Measurements from ENCODE around the gene SEPTIN8.
"Not testable (repeated sequence)": the region's sequence is repeated elsewhere in the genome, so short reads cannot be mapped to it uniquely, and the experiment has no call there.

SEPTIN8 gene

GRCh38 chr5:132802685-132803066 is 25.6 kb upstream of the SEPTIN8 start:
- not testable (repeated sequence) for H3K27me3 ChIP-seq (ENCODE audit: insufficient read depth, low read length); H3K23ac ChIP-seq (ENCODE audit: low read length); H4K8ac ChIP-seq (ENCODE audit: low read depth, low read length); H3K4me2 ChIP-seq (ENCODE audit: low read length); H2AK5ac ChIP-seq (ENCODE audit: low read length); H3K4me3 ChIP-seq (ENCODE audit: low read depth, low read length); H3K27ac ChIP-seq (ENCODE audit: low read depth, low read length); H3K18ac ChIP-seq (ENCODE audit: low read length); H4K12ac ChIP-seq (ENCODE audit: low read depth, low read length); H2BK5ac ChIP-seq (ENCODE audit: low read depth, low read length, poor library complexity); H3K36me3 ChIP-seq (ENCODE audit: control insufficient read depth in 1 of 2, insufficient read depth in 2 of 2, low read length in 2 of 2); H3K9me3 ChIP-seq (ENCODE audit: insufficient read depth, low read depth, low read length); H2AFZ ChIP-seq (ENCODE audit: insufficient read depth, low read length, poor library complexity); H3K9ac ChIP-seq (ENCODE audit: low read length); H2BK120ac ChIP-seq (ENCODE audit: insufficient read depth, low read length, poor library complexity); DNase-seq; H4K91ac ChIP-seq (ENCODE audit: low read depth, low read length); H3K4ac ChIP-seq (ENCODE audit: low read depth, low read length); H3K14ac ChIP-seq (ENCODE audit: low read length); H3K79me2 ChIP-seq (ENCODE audit: control insufficient read depth, insufficient read depth, low read length, poor library complexity)
- peaks cover 23% of the 10 kb centered on the region for H3K79me1 ChIP-seq (ENCODE audit: low read length)
- peak overlapping the region; percentile 33 for H2BK12ac ChIP-seq (ENCODE audit: low read length)
- peaks cover 16 to 17% of the 10 kb centered on the region in 2 experiments for H3K4me1 ChIP-seq (ENCODE audit: control insufficient read depth in 1 of 2, insufficient read depth in 2 of 2, low read length in 2 of 2)
- no CpG with 5 or more reads among the region's 5 CpGs for WGBS (ENCODE audit: extremely low coverage, insufficient coverage, insufficient read length)

GRCh38 chr5:132802044-132802684 is 25.1 kb upstream of the SEPTIN8 start:
- H3K79me2 ChIP-seq (ENCODE audit: control insufficient read depth, insufficient read depth, low read length, poor library complexity): no peaks in the 10 kb centered on the region
- no peak overlapping the region for H3K18ac ChIP-seq (ENCODE audit: low read length)
- H4K8ac ChIP-seq (ENCODE audit: low read depth, low read length): peak overlapping the region; percentile 22
- peak overlapping the region; percentile 36 for H2BK5ac ChIP-seq (ENCODE audit: low read depth, low read length, poor library complexity)
- WGBS (ENCODE audit: extremely low coverage, insufficient coverage, insufficient read length): no CpG with 5 or more reads among the region's 5 CpGs
- no peak overlapping the region for H3K14ac ChIP-seq (ENCODE audit: low read length)
- H3K4me2 ChIP-seq (ENCODE audit: low read length): no peak overlapping the region
- H3K27ac ChIP-seq (ENCODE audit: low read depth, low read length): no peak overlapping the region
- H2BK12ac ChIP-seq (ENCODE audit: low read length): peak overlapping the region; percentile 66
- no peak overlapping the region for H3K23ac ChIP-seq (ENCODE audit: low read length)
- H3K27me3 ChIP-seq (ENCODE audit: insufficient read depth, low read length): no peaks in the 10 kb centered on the region
- no peaks in the 10 kb centered on the region for H3K9me3 ChIP-seq (ENCODE audit: insufficient read depth, low read depth, low read length)
- no peaks in the 10 kb centered on the region for H3K36me3 ChIP-seq (ENCODE audit: control insufficient read depth in 1 of 2, insufficient read depth in 2 of 2, low read length in 2 of 2)
- peak overlapping the region; percentile 26 for H4K91ac ChIP-seq (ENCODE audit: low read depth, low read length)
- no peak overlapping the region for H2AK5ac ChIP-seq (ENCODE audit: low read length)
- peaks cover 21% of the 10 kb centered on the region for H3K79me1 ChIP-seq (ENCODE audit: low read length)
- no peak overlapping the region for H4K12ac ChIP-seq (ENCODE audit: low read depth, low read length)
- H3K4me1 ChIP-seq (ENCODE audit: control insufficient read depth in 1 of 2, insufficient read depth in 2 of 2, low read length in 2 of 2): peaks cover 13% of the 10 kb centered on the region in 2 experiments
- H2BK120ac ChIP-seq (ENCODE audit: insufficient read depth, low read length, poor library complexity): peak overlapping the region; percentile 20
- H2AFZ ChIP-seq (ENCODE audit: insufficient read depth, low read length, poor library complexity): no peak overlapping the region
- H3K9ac ChIP-seq (ENCODE audit: low read length): no peak overlapping the region
- H3K4me3 ChIP-seq (ENCODE audit: low read depth, low read length): no peak overlapping the region
- H3K4ac ChIP-seq (ENCODE audit: low read depth, low read length): no peak overlapping the region
- no peak for DNase-seq

GRCh38 chr5:132800545-132800944 is 23.5 kb upstream of the SEPTIN8 start:
- no peaks in the 10 kb centered on the region for H3K9me3 ChIP-seq (ENCODE audit: insufficient read depth, low read depth, low read length)

GRCh38 chr5:132799392-132799791 is 22.4 kb upstream of the SEPTIN8 start:
- Histone ChIP-seq H3K9ac (ENCODE audit: low read length) (no peak overlapping the region), H3K79me2 (ENCODE audit: control insufficient read depth, insufficient read depth, low read length, poor library complexity) (no peaks in the 10 kb centered on the region), H2BK120ac (ENCODE audit: insufficient read depth, low read length, poor library complexity) (no peak overlapping the region), H2AK5ac (ENCODE audit: low read length) (no peak overlapping the region), H3K4me3 (ENCODE audit: low read depth, low read length) (no peak overlapping the region), H3K18ac (ENCODE audit: low read length) (no peak overlapping the region), H3K79me1 (ENCODE audit: low read length) (peaks cover 17% of the 10 kb centered on the region), H3K4ac (ENCODE audit: low read depth, low read length) (no peak overlapping the region), H3K4me2 (ENCODE audit: low read length) (peak overlapping the region; percentile 6), H4K8ac (ENCODE audit: low read depth, low read length) (no peak overlapping the region), H3K36me3 (ENCODE audit: control insufficient read depth in 1 of 2, insufficient read depth in 2 of 2, low read length in 2 of 2) (no peaks in the 10 kb centered on the region), H3K4me1 (ENCODE audit: control insufficient read depth in 1 of 2, insufficient read depth in 2 of 2, low read length in 2 of 2) (peaks cover 9 to 10% of the 10 kb centered on the region in 2 experiments), H3K14ac (ENCODE audit: low read length) (no peak overlapping the region), H2BK12ac (ENCODE audit: low read length) (no peak overlapping the region), H3K23ac (ENCODE audit: low read length) (no peak overlapping the region), H4K12ac (ENCODE audit: low read depth, low read length) (no peak overlapping the region), H3K27me3 (ENCODE audit: insufficient read depth, low read length) (no peaks in the 10 kb centered on the region), H4K91ac (ENCODE audit: low read depth, low read length) (peak overlapping the region; percentile 98), H3K9me3 (ENCODE audit: insufficient read depth, low read depth, low read length) (no peaks in the 10 kb centered on the region), H2AFZ (ENCODE audit: insufficient read depth, low read length, poor library complexity) (no peak overlapping the region), H3K27ac (ENCODE audit: low read depth, low read length) (peak overlapping the region; percentile 93), H2BK5ac (ENCODE audit: low read depth, low read length, poor library complexity) (peak overlapping the region; percentile 89)
- WGBS (ENCODE audit: extremely low coverage, insufficient coverage, insufficient read length): no CpG with 5 or more reads among the region's 2 CpGs
- peak; percentile 92 to 98 for DNase-seq

More at GRCh38 chr5:132800545-132800944, 23.5 kb upstream of the SEPTIN8 start:
- H2BK12ac ChIP-seq (ENCODE audit: low read length): peak overlapping the region; percentile 63
- WGBS (ENCODE audit: extremely low coverage, insufficient coverage, insufficient read length): no CpG with 5 or more reads among the region's 2 CpGs
- H3K27me3 ChIP-seq (ENCODE audit: insufficient read depth, low read length): no peaks in the 10 kb centered on the region
- peak overlapping the region; percentile 69 for H2BK5ac ChIP-seq (ENCODE audit: low read depth, low read length, poor library complexity)
- H3K4me2 ChIP-seq (ENCODE audit: low read length): no peak overlapping the region
- H4K8ac ChIP-seq (ENCODE audit: low read depth, low read length): no peak overlapping the region
- no peaks in the 10 kb centered on the region for H3K79me2 ChIP-seq (ENCODE audit: control insufficient read depth, insufficient read depth, low read length, poor library complexity)
- no peak overlapping the region for H3K27ac ChIP-seq (ENCODE audit: low read depth, low read length)
- no peak overlapping the region for H2AK5ac ChIP-seq (ENCODE audit: low read length)
- peak overlapping the region; percentile 15 for H2BK120ac ChIP-seq (ENCODE audit: insufficient read depth, low read length, poor library complexity)
- H3K4ac ChIP-seq (ENCODE audit: low read depth, low read length): no peak overlapping the region
- no peaks in the 10 kb centered on the region for H3K36me3 ChIP-seq (ENCODE audit: control insufficient read depth in 1 of 2, insufficient read depth in 2 of 2, low read length in 2 of 2)
- H3K79me1 ChIP-seq (ENCODE audit: low read length): peaks cover 17% of the 10 kb centered on the region
- H3K4me3 ChIP-seq (ENCODE audit: low read depth, low read length): no peak overlapping the region
- H3K14ac ChIP-seq (ENCODE audit: low read length): no peak overlapping the region
- no peak overlapping the region for H3K23ac ChIP-seq (ENCODE audit: low read length)
- no peak overlapping the region for H3K9ac ChIP-seq (ENCODE audit: low read length)
- no peak for DNase-seq
- no peak overlapping the region for H2AFZ ChIP-seq (ENCODE audit: insufficient read depth, low read length, poor library complexity)
- peaks cover 9 to 10% of the 10 kb centered on the region in 2 experiments for H3K4me1 ChIP-seq (ENCODE audit: control insufficient read depth in 1 of 2, insufficient read depth in 2 of 2, low read length in 2 of 2)
- no peak overlapping the region for H4K12ac ChIP-seq (ENCODE audit: low read depth, low read length)
- peak overlapping the region; percentile 32 for H4K91ac ChIP-seq (ENCODE audit: low read depth, low read length)
- H3K18ac ChIP-seq (ENCODE audit: low read length): no peak overlapping the region
